ENCODE results near the gene RANBP3L. TPM values are rescaled to one million over a fixed set of nuclear protein-coding genes. Genes with fewer than 3 reads are reported as not detected.
"Not testable (repeated sequence)": the region's sequence is repeated elsewhere in the genome, so short reads cannot be mapped to it uniquely, and the experiment has no call there.

Gene RANBP3L
- total RNA-seq, 1 donor from 2014 or later = 0.13 TPM

- CTCF ChIA-PET = interaction anchor here (1.0 kb wide), 1 partner anchor 12 kb away, joined by 3 read pairs; no protein-coding TSS in a partner anchor
- H3K27ac Mint-ChIP-seq = no peak overlapping the region
- H3K4me1 Mint-ChIP-seq = peaks cover 5% of the 10 kb centered on the region
- DNase-seq (no peak), ATAC-seq (ENCODE audit: low read depth) (no peak)
- H3K36me3 Mint-ChIP-seq (ENCODE audit: low read depth) = no peaks in the 10 kb centered on the region
- H3K27me3 Mint-ChIP-seq = peaks cover 5% of the 10 kb centered on the region
- no peak for TF ChIP-seq CTCF (IDR thresholded peaks at IDR 0.05)
- intact Hi-C loops (cut with micrococcal nuclease) = no loop called here
- H3K4me3 Mint-ChIP-seq = no peak overlapping the region
- H3K9me3 Mint-ChIP-seq = no peaks in the 10 kb centered on the region
- POLR2A ChIA-PET = no interaction called here
These were observed 1.3 kb downstream of the RANBP3L start for GRCh38 chr5:36300191-36300926.

GRCh38 chr5:36298552-36298951 is 3.1 kb downstream of the RANBP3L start:
- Mint-ChIP-seq H3K4me1 (peaks cover 5% of the 10 kb centered on the region), H3K27me3 (peaks cover 5% of the 10 kb centered on the region), H3K4me3 (no peak overlapping the region), H3K9me3 (no peaks in the 10 kb centered on the region), H3K27ac (no peak overlapping the region), H3K36me3 (ENCODE audit: low read depth) (no peaks in the 10 kb centered on the region)
- intact Hi-C loops (cut with micrococcal nuclease) = no loop called here
- no peak for ATAC-seq (ENCODE audit: low read depth)
- POLR2A ChIA-PET = no interaction called here
- no peak for TF ChIP-seq CTCF (IDR thresholded peaks at IDR 0.05)
- CTCF ChIA-PET = no interaction called here
- no peak for DNase-seq

DNA sequence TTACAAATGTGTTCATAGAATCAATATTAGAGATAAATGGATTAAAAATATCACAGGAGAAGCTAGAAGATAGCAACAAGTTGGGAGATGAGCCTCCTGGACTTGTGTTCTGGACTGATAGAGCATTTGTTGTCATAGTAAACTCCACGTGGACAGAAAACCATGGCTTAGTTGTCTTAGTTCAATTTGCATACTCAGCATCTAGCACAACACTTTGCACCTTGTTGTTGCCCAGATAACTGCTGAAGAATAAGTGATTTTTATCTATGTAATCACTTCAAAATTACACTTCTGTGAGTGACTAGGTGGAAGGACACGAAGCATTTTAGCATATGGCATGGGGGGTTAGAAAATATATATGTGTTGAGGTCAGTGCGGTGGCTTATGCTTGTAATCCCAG is 4.0 kb downstream of the RANBP3L start:
- CTCF ChIA-PET = no interaction called here

GRCh38 chr5:36285837-36286615 is 15.7 kb downstream of the RANBP3L start:
- no peak overlapping the region for H3K27ac Mint-ChIP-seq
- ChIA-PET POLR2A (no interaction called here), CTCF (no interaction called here)
- no peak for TF ChIP-seq CTCF (IDR thresholded peaks at IDR 0.05)
- no peaks in the 10 kb centered on the region for H3K9me3 Mint-ChIP-seq
- H3K4me1 Mint-ChIP-seq = peaks cover 3% of the 10 kb centered on the region
- DNase-seq = no peak
- intact Hi-C loops (cut with micrococcal nuclease) = no loop called here
- no peaks in the 10 kb centered on the region for H3K36me3 Mint-ChIP-seq (ENCODE audit: low read depth)
- H3K4me3 Mint-ChIP-seq = no peak overlapping the region
- no peak for ATAC-seq (ENCODE audit: low read depth)
- no peaks in the 10 kb centered on the region for H3K27me3 Mint-ChIP-seq

More for the DNA sequence above, 4.0 kb downstream of the RANBP3L start:
- TF ChIP-seq CTCF (IDR thresholded peaks at IDR 0.05) = no peak
- Mint-ChIP-seq H3K4me1 (peaks cover 5% of the 10 kb centered on the region), H3K27ac (no peak overlapping the region), H3K9me3 (no peaks in the 10 kb centered on the region), H3K4me3 (no peak overlapping the region), H3K36me3 (ENCODE audit: low read depth) (no peaks in the 10 kb centered on the region), H3K27me3 (peaks cover 5% of the 10 kb centered on the region)
- no peak for DNase-seq
- intact Hi-C loops (cut with micrococcal nuclease) = no loop called here
- no peak for ATAC-seq (ENCODE audit: low read depth)
- POLR2A ChIA-PET = no interaction called here

DNA sequence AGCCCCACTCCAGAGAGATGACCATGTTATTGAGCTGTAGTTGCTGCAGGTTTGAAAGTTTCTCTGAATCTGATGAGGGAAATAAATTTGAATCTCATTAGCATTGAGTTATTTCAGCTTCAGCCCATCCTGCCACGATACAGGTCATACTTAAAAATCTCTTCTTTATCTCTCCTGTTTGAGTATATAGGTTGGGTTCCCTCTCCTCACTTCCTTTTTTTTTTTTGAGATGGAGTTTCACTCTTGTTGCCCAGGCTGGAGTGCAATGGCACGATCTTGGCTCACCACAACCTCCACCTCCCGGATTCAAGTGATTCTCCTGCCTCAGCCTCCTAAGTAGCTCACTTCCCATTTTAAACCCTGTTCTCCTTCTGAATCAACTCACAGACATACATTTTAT is 17.9 kb downstream of the RANBP3L start:
- not testable (repeated sequence) for ATAC-seq (ENCODE audit: low read depth); H3K9me3 Mint-ChIP-seq

More for the DNA sequence above, 17.9 kb downstream of the RANBP3L start:
- H3K36me3 Mint-ChIP-seq (ENCODE audit: low read depth); H3K27ac Mint-ChIP-seq; CTCF ChIA-PET; H3K27me3 Mint-ChIP-seq; intact Hi-C loops (cut with micrococcal nuclease); H3K4me3 Mint-ChIP-seq; DNase-seq; POLR2A ChIA-PET; H3K4me1 Mint-ChIP-seq: not testable (repeated sequence)

Data from activated B cell treated with CpG ODN at 0.5 μM for 24 hours (primary cell).